Astrocyte (in vitro differentiated cells and primary cell): Measurements from ENCODE around the gene TMSB10. TPM values are rescaled to one million over a fixed set of nuclear protein-coding genes. Genes with fewer than 3 reads are reported as not detected.

Source experiments
- DNase-seq: peaks from one replicate; pipeline ENCODE4 v3.0.0-alpha.2; 2010; ENCODE audit warnings: low read depth
- FAIRE-seq: peaks from 2 replicates; lab custom pipeline; 2011; peaks lifted over from hg19 to GRCh38; lab: Jason Lieb, UNC
- H2AFZ ChIP-seq: 2 replicates; pipeline ENCODE4 v1.6.0; 2012; ENCODE audit warnings: low read depth, low read length, inconsistent platforms
- H3K27ac ChIP-seq: 2 replicates; pipeline ENCODE4 v1.5.1; 2011; ENCODE audit warnings: low read depth, low read length, inconsistent platforms
- H3K27me3 ChIP-seq: 2 replicates; pipeline ENCODE4 v1.6.0; 2011; ENCODE audit warnings: low read length, inconsistent platforms; ENCODE audit not compliant: insufficient read depth
- H3K36me3 ChIP-seq: 2 replicates; pipeline ENCODE4 v1.5.1; 2011; ENCODE audit warnings: low read length, inconsistent platforms; ENCODE audit not compliant: insufficient read depth
- H3K4me1 ChIP-seq: 2 replicates; pipeline ENCODE4 v1.5.1; 2011; ENCODE audit warnings: low read length, inconsistent platforms; ENCODE audit not compliant: insufficient read depth
- H3K4me2 ChIP-seq: 2 replicates; pipeline ENCODE4 v1.6.0; 2012; ENCODE audit warnings: low read length, inconsistent platforms
- H3K4me3 ChIP-seq: 2 replicates; pipeline ENCODE4 v1.5.1; 2011; ENCODE audit warnings: low read depth, mild to moderate bottlenecking, low read length, inconsistent platforms; ENCODE audit not compliant: insufficient read depth
- H3K79me2 ChIP-seq: 2 replicates; pipeline ENCODE4 v1.6.0; 2012; ENCODE audit warnings: mild to moderate bottlenecking, low read length, inconsistent platforms; ENCODE audit not compliant: insufficient read depth
- H3K9ac ChIP-seq: 2 replicates; pipeline ENCODE4 v1.6.0; 2012; ENCODE audit warnings: mild to moderate bottlenecking, low read length, inconsistent platforms
- H3K9me3 ChIP-seq: 2 replicates; pipeline ENCODE4 v1.5.1; 2012; ENCODE audit warnings: low read depth, mild to moderate bottlenecking, low read length, inconsistent platforms; ENCODE audit not compliant: insufficient read depth
- H4K20me1 ChIP-seq: 2 replicates; pipeline ENCODE4 v1.6.0; 2012; ENCODE audit warnings: low read length, inconsistent platforms; ENCODE audit not compliant: insufficient read depth
- H3K27ac Mint-ChIP-seq: one replicate; pipeline ENCODE4 v1.8.0; 2021; ENCODE audit warnings: mild to moderate bottlenecking, mixed read lengths; ENCODE audit not compliant: unreplicated experiment
- H3K27me3 Mint-ChIP-seq: one replicate; pipeline ENCODE4 v1.8.0; 2021; ENCODE audit warnings: low read depth, mixed read lengths; ENCODE audit not compliant: unreplicated experiment
- H3K36me3 Mint-ChIP-seq: one replicate; pipeline ENCODE4 v1.8.0; 2021; ENCODE audit warnings: low read depth, mixed read lengths; ENCODE audit not compliant: unreplicated experiment
- H3K4me1 Mint-ChIP-seq: one replicate; pipeline ENCODE4 v1.8.0; 2021; ENCODE audit warnings: low read depth, mixed read lengths; ENCODE audit not compliant: unreplicated experiment
- H3K4me3 Mint-ChIP-seq: one replicate; pipeline ENCODE4 v1.8.0; 2021; ENCODE audit warnings: mild to moderate bottlenecking, moderate library complexity, mixed read lengths; ENCODE audit not compliant: unreplicated experiment
- H3K9me3 Mint-ChIP-seq: one replicate; pipeline ENCODE4 v1.8.0; 2021; ENCODE audit warnings: mild to moderate bottlenecking, mixed read lengths; ENCODE audit not compliant: unreplicated experiment
- CTCF ChIP-seq: IDR thresholded peaks from 2 replicates; pipeline ENCODE4 v1.5.1; 2011; ENCODE audit warnings: low read depth, mild to moderate bottlenecking, inconsistent platforms, low read length, moderate library complexity; ENCODE audit not compliant: insufficient read depth
- EZH2 ChIP-seq: IDR thresholded peaks from 2 replicates; pipeline ENCODE4 v1.6.1; 2012; ENCODE audit warnings: mild to moderate bottlenecking, low read length, inconsistent platforms; ENCODE audit not compliant: insufficient read depth
- total RNA-seq: library from RNA; stranded (reverse); gene quantifications from 2 replicates; pipeline ENCODE4 v1.2.1, GENCODE V29; 2021

The TMSB10 gene
- total RNA-seq, 1 donor from 2014 or later: 3,439 TPM

- FAIRE-seq (no peak), DNase-seq (no peak)
- Histone ChIP-seq H3K36me3 (no peaks in the 10 kb centered on the region), H3K27me3 (peaks cover 8% of the 10 kb centered on the region), H3K79me2 (no peaks in the 10 kb centered on the region), H3K4me3 (no peak overlapping the region), H4K20me1 (no peaks in the 10 kb centered on the region), H2AFZ (no peak overlapping the region), H3K4me2 (no peak overlapping the region), H3K9ac (no peak overlapping the region), H3K9me3 (no peaks in the 10 kb centered on the region), H3K4me1 (no peaks in the 10 kb centered on the region), H3K27ac (no peak overlapping the region)
- Mint-ChIP-seq H3K27ac (no peak overlapping the region), H3K27me3 (peaks cover 45% of the 10 kb centered on the region), H3K36me3 (peaks cover 3% of the 10 kb centered on the region), H3K9me3 (peaks cover 3% of the 10 kb centered on the region), H3K4me1 (no peaks in the 10 kb centered on the region), H3K4me3 (no peak overlapping the region)
- no peak for TF ChIP-seq CTCF
- TF ChIP-seq EZH2: no peak
These were observed 46.5 kb upstream of the TMSB10 start for GRCh38 chr2:84858937-84859336.

DNA sequence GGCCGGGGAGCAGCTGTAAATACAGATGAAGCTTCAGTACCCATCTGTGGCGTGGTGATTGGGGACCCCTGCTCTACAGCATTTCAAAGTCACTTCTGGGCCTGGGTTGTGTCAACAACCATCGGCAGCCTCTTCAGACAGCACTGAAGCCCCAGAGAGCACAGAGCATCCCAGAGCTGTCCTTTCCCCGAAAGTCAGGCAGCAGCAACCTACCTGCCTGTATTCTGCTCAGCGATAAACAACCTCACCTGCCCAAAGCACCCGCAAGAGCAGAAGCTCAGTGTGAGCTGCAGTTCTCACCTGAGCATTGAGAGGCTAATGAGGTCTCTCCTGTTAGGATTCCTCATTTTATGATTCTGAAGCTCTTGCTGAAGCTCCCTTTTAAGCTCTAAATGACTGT lies 43.9 kb upstream of the TMSB10 start:
- peaks cover 37% of the 10 kb centered on the region for H3K27me3 Mint-ChIP-seq
- peaks cover 2% of the 10 kb centered on the region for H3K4me1 Mint-ChIP-seq
- H3K4me3 Mint-ChIP-seq: no peak overlapping the region
- no peak for FAIRE-seq
- Histone ChIP-seq H3K36me3 (no peaks in the 10 kb centered on the region), H3K27me3 (peaks cover 4% of the 10 kb centered on the region), H3K27ac (no peak overlapping the region), H2AFZ (no peak overlapping the region), H3K9me3 (no peaks in the 10 kb centered on the region), H4K20me1 (no peaks in the 10 kb centered on the region), H3K4me3 (no peak overlapping the region), H3K4me2 (no peak overlapping the region), H3K4me1 (no peaks in the 10 kb centered on the region), H3K79me2 (no peaks in the 10 kb centered on the region), H3K9ac (no peak overlapping the region)
- no peak for DNase-seq
- peaks cover 1% of the 10 kb centered on the region for H3K36me3 Mint-ChIP-seq
- H3K9me3 Mint-ChIP-seq: peaks cover 1% of the 10 kb centered on the region
- H3K27ac Mint-ChIP-seq: no peak overlapping the region
- no peak for TF ChIP-seq EZH2
- no peak for TF ChIP-seq CTCF

- Histone ChIP-seq H3K27me3 (peaks cover 4% of the 10 kb centered on the region), H3K79me2 (no peaks in the 10 kb centered on the region), H3K4me3 (no peak overlapping the region), H3K9ac (no peak overlapping the region), H2AFZ (no peak overlapping the region), H4K20me1 (no peaks in the 10 kb centered on the region), H3K36me3 (no peaks in the 10 kb centered on the region), H3K27ac (no peak overlapping the region), H3K4me2 (no peak overlapping the region), H3K4me1 (no peaks in the 10 kb centered on the region), H3K9me3 (no peaks in the 10 kb centered on the region)
- H3K4me3 Mint-ChIP-seq: no peak overlapping the region
- FAIRE-seq (no peak), DNase-seq (no peak)
- peaks cover 36% of the 10 kb centered on the region for H3K27me3 Mint-ChIP-seq
- TF ChIP-seq CTCF (no peak), EZH2 (no peak)
- H3K27ac Mint-ChIP-seq: no peak overlapping the region
- no peaks in the 10 kb centered on the region for H3K9me3 Mint-ChIP-seq
- peaks cover 2% of the 10 kb centered on the region for H3K4me1 Mint-ChIP-seq
- no peaks in the 10 kb centered on the region for H3K36me3 Mint-ChIP-seq
These were observed 43.5 kb upstream of the TMSB10 start for GRCh38 chr2:84862006-84862405.
